ENCODE results near the gene FARP2.
"Not testable (repeated sequence)": the region's sequence is repeated elsewhere in the genome, so short reads cannot be mapped to it uniquely, and the experiment has no call there.

The FARP2 gene

GRCh38 chr2:241393524-241394196 is 37.6 kb downstream of the FARP2 start:
- no peak for TF ChIP-seq CTCF (conservative IDR thresholded peaks at IDR 0.05; ENCODE audit: low read depth, low read length)

GRCh38 chr2:241396809-241397208 is 40.7 kb downstream of the FARP2 start:
- not testable (repeated sequence) for H3K4me3 ChIP-seq (ENCODE audit: low read length); DNase-seq (ENCODE audit: low read depth)

More at GRCh38 chr2:241393524-241394196, 37.6 kb downstream of the FARP2 start:
- H3K4me3 ChIP-seq (ENCODE audit: low read length), result no peak overlapping the region
- DNase-seq (ENCODE audit: low read depth), result peak; percentile 48

- no peak overlapping the region for H3K4me3 ChIP-seq (ENCODE audit: low read length)
- TF ChIP-seq CTCF (conservative IDR thresholded peaks at IDR 0.05; ENCODE audit: low read depth, low read length), result no peak
- no peak for DNase-seq (ENCODE audit: low read depth)
These were observed 44.1 kb downstream of the FARP2 start for GRCh38 chr2:241399941-241400922.

GRCh38 chr2:241408849-241409248 is 52.8 kb downstream of the FARP2 start:
- H3K4me3 ChIP-seq (ENCODE audit: low read length), result no peak overlapping the region
- no peak for TF ChIP-seq CTCF (conservative IDR thresholded peaks at IDR 0.05; ENCODE audit: low read depth, low read length)
- no peak for DNase-seq (ENCODE audit: low read depth)

DNA sequence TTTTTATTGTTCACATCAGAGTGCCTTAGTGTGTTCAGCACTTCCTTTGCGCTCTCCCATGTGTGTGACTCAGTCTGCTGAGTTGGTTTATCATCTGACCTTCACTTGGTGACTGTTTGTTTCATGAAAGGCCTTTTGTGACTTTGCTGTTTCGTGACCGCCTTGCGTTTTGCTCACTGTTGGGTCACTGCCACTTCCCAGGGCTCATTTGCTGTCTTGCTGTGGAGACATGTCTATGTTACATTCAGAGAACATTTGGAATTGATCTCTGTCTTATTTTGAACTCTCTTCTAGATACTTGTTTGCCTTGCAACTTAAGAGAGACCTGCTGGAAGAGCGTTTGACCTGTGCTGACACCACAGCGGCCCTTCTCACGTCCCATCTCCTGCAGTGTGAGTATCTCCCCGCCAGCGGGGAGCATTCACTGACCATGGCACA is 54.7 kb downstream of the FARP2 start:
- no peak overlapping the region for H3K4me3 ChIP-seq (ENCODE audit: low read length)
- DNase-seq (ENCODE audit: low read depth), result no peak
- TF ChIP-seq CTCF (conservative IDR thresholded peaks at IDR 0.05; ENCODE audit: low read depth, low read length), result no peak

DNA sequence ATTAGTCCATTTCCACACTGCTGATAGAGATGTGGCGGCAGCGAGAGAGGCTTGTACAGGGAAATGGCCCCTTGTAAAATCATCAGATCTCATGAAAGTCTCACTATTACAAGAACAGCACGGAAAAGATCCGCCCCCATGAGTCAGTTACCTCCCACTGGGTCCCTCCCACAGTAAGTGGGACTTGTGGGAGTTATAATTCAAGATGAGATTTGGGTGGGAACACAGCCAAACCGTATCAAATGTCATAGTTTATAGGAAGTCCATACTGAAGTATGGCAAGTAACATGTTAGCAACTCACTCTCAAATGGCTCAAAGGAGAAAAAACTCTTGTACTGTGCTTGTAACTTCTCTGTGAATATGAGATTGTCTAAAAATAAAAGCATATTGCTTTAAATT is 56.1 kb downstream of the FARP2 start:
- no peak for DNase-seq (ENCODE audit: low read depth)
- no peak overlapping the region for H3K4me3 ChIP-seq (ENCODE audit: low read length)
- TF ChIP-seq CTCF (conservative IDR thresholded peaks at IDR 0.05; ENCODE audit: low read depth, low read length), result no peak

- not testable (repeated sequence) for H3K4me3 ChIP-seq (ENCODE audit: low read length); DNase-seq (ENCODE audit: low read depth)
These were observed 57.4 kb downstream of the FARP2 start for GRCh38 chr2:241413501-241413900.

Measured in retinal pigment epithelial cell (primary cell).